Liver (tissue), 9 donors: Measurements from ENCODE around the gene DISC1. TPM values are rescaled to one million over a fixed set of nuclear protein-coding genes. Genes with fewer than 3 reads are reported as not detected.

ENCODE experiments used
- DNase-seq: peaks from one replicate; pipeline ENCODE4 v3.0.0-alpha.2; 2017; ENCODE audit warnings: low spot score
- H3K27ac ChIP-seq, 2 donors: one replicate each; pipeline ENCODE4 v1.7.0; 2013; ENCODE audit warnings: inconsistent platforms in 2 of 2, low read length in 2 of 2, control low read depth in 1 of 2, low read depth in 1 of 2, mild to moderate bottlenecking in 1 of 2
- H3K27me3 ChIP-seq, 4 donors: one replicate each; pipeline versions ENCODE4 v1.6.1 to v1.7.0; 2013; ENCODE audit warnings: low read length in 3 of 4, inconsistent platforms in 1 of 4, mild to moderate bottlenecking in 1 of 4, moderate library complexity in 1 of 4; ENCODE audit not compliant: control insufficient read depth in 4 of 4, insufficient read depth in 4 of 4
- H3K36me3 ChIP-seq, 4 donors: one replicate each; pipeline versions ENCODE4 v1.6.1 to v1.7.0; 2013; ENCODE audit warnings: low read length in 3 of 4, mild to moderate bottlenecking in 3 of 4, low read depth in 1 of 4, moderate library complexity in 1 of 4; ENCODE audit not compliant: control insufficient read depth in 4 of 4, insufficient read depth in 3 of 4
- H3K4me1 ChIP-seq, 4 donors: one replicate each; pipeline versions ENCODE4 v1.6.1 to v1.7.0; 2013; ENCODE audit warnings: low read length in 3 of 4, mild to moderate bottlenecking in 3 of 4, moderate library complexity in 1 of 4; ENCODE audit not compliant: control insufficient read depth in 4 of 4, insufficient read depth in 4 of 4
- H3K4me3 ChIP-seq, 3 donors: one replicate each; pipeline versions ENCODE4 v1.6.1 to v1.7.0; 2013; ENCODE audit warnings: low read length in 3 of 3, control low read depth in 1 of 3, low read depth in 1 of 3, mild to moderate bottlenecking in 1 of 3
- H3K9ac ChIP-seq, 2 donors: one replicate each; pipeline ENCODE4 v1.7.0; 2013; ENCODE audit warnings: low read length in 2 of 2, mild to moderate bottlenecking in 2 of 2, moderate library complexity in 2 of 2, control low read depth in 1 of 2, low read depth in 1 of 2
- H3K9me3 ChIP-seq, 4 donors: one replicate each; pipeline versions ENCODE4 v1.6.1 to v1.7.0; 2013; ENCODE audit warnings: low read length in 3 of 4; ENCODE audit not compliant: control insufficient read depth in 4 of 4
- ATF3 ChIP-seq: IDR thresholded peaks from 2 replicates; pipeline ENCODE4 v1.6.1; 2016; ENCODE audit warnings: antibody characterized with exemption
- EGR1 ChIP-seq, 2 donors: IDR thresholded peaks; 2 replicates each; pipeline ENCODE4 v1.6.1; 2016 to 2018; ENCODE audit warnings: antibody characterized with exemption in 2 of 2, low read depth in 2 of 2
- FOXA1 ChIP-seq: IDR thresholded peaks from 2 replicates; pipeline ENCODE4 v1.6.1; 2016; ENCODE audit warnings: antibody characterized with exemption
- FOXA2 ChIP-seq: IDR thresholded peaks from 2 replicates; pipeline ENCODE4 v1.6.1; 2016; ENCODE audit warnings: antibody characterized with exemption
- GABPA ChIP-seq, 2 donors: IDR thresholded peaks in 1 of 2; conservative IDR thresholded peaks in 1 of 2; 2 replicates each; pipeline ENCODE4 v1.6.1; 2016; ENCODE audit warnings: antibody characterized with exemption in 2 of 2, mild to moderate bottlenecking in 1 of 2, moderate library complexity in 1 of 2
- HNF4A ChIP-seq, 2 donors: conservative IDR thresholded peaks; 2 replicates each; pipeline ENCODE4 v1.6.1; 2016; ENCODE audit warnings: antibody characterized with exemption in 2 of 2, mild to moderate bottlenecking in 2 of 2
- HNF4G ChIP-seq: IDR thresholded peaks from 2 replicates; pipeline ENCODE4 v1.6.1; 2016; ENCODE audit warnings: antibody characterized with exemption
- NR2F2 ChIP-seq: IDR thresholded peaks from 2 replicates; pipeline ENCODE4 v1.6.1; 2016; ENCODE audit warnings: antibody characterized with exemption
- RAD21 ChIP-seq, 2 donors: IDR thresholded peaks; 2 replicates each; pipeline ENCODE4 v1.6.1; 2016; ENCODE audit warnings: antibody characterized with exemption in 2 of 2, mild to moderate bottlenecking in 2 of 2
- RXRA ChIP-seq, 2 donors: IDR thresholded peaks; 2 replicates each; pipeline ENCODE4 v1.6.1; 2017 to 2018; ENCODE audit warnings: antibody characterized with exemption in 2 of 2, mild to moderate bottlenecking in 1 of 2
- SP1 ChIP-seq: IDR thresholded peaks from 2 replicates; pipeline ENCODE4 v1.6.1; 2018; ENCODE audit warnings: antibody characterized with exemption, mild to moderate bottlenecking
- TAF1 ChIP-seq: conservative IDR thresholded peaks from 2 replicates; pipeline ENCODE4 v1.6.1; 2016; ENCODE audit warnings: antibody characterized with exemption, mild to moderate bottlenecking
- YY1 ChIP-seq: IDR thresholded peaks from 2 replicates; pipeline ENCODE4 v1.6.1; 2016; ENCODE audit warnings: antibody characterized with exemption, mild to moderate bottlenecking
- ZBTB33 ChIP-seq: IDR thresholded peaks from 2 replicates; pipeline ENCODE4 v1.6.1; 2016; ENCODE audit warnings: antibody characterized with exemption
- WGBS: extraction: QIAGEN DNeasy Blood & Tissue Kit; methylation state at CpG from one replicate; pipeline ENCODE4 v1.1.7; 2013; 5-methylcytosine and 5-hydroxymethylcytosine counted together
- polyA plus RNA-seq, 2 donors: library from polyadenylated mRNA; stranded (reverse) in 1 of 2; unstranded in 1 of 2; fragments of 200-250 nt in 1 of 2; fragments of >200 nt in 1 of 2; fragmentation: Nextera tagmentation in 1 of 2; extraction: Ambion mirVana in 1 of 2; gene quantifications; one replicate each; pipeline versions ENCODE4 v1.2.1 to v1.2.3, GENCODE V29; 2013 to 2015
- total RNA-seq, 2 donors: library from RNA; depleted of rRNA; stranded (reverse); fragments of >200 nt; gene quantifications; one replicate each; pipeline ENCODE4 v1.2.3, GENCODE V29; 2014
- TF ChIP-seq, protein P1 (sequence below): IDR thresholded peaks from 2 replicates; pipeline ENCODE4 v1.6.1; 2016; ENCODE audit warnings: antibody characterized with exemption, mild to moderate bottlenecking
- donor health status: healthy.
- donor health status: healthy.
- donor health status: healthy.
- donor health status: healthy.
- donor health status: healthy.

Gene DISC1
- total and polyA plus RNA-seq, 4 donors: 0.45 to 6.3 (median 2.3) TPM

- no peak for DNase-seq
- Histone ChIP-seq H3K4me3 (no peak overlapping the region), H3K27ac (no peak overlapping the region), H3K9ac (no peak overlapping the region), H3K36me3 (no peaks in the 10 kb centered on the region), H3K9me3 (peaks cover 0 to 2% (median 0%) of the 10 kb centered on the region in 4 donors), H3K27me3 (no peaks in the 10 kb centered on the region), H3K4me1 (no peaks in the 10 kb centered on the region)
- no peak for TF ChIP-seq RXRA (IDR thresholded peaks at IDR 0.05)
- no peak for TF ChIP-seq GABPA (IDR thresholded peaks at IDR 0.05 in 1 of 2, conservative IDR thresholded peaks at IDR 0.05 in 1 of 2)
- no peak for TF ChIP-seq ZBTB33
- TF ChIP-seq, protein P1, sequence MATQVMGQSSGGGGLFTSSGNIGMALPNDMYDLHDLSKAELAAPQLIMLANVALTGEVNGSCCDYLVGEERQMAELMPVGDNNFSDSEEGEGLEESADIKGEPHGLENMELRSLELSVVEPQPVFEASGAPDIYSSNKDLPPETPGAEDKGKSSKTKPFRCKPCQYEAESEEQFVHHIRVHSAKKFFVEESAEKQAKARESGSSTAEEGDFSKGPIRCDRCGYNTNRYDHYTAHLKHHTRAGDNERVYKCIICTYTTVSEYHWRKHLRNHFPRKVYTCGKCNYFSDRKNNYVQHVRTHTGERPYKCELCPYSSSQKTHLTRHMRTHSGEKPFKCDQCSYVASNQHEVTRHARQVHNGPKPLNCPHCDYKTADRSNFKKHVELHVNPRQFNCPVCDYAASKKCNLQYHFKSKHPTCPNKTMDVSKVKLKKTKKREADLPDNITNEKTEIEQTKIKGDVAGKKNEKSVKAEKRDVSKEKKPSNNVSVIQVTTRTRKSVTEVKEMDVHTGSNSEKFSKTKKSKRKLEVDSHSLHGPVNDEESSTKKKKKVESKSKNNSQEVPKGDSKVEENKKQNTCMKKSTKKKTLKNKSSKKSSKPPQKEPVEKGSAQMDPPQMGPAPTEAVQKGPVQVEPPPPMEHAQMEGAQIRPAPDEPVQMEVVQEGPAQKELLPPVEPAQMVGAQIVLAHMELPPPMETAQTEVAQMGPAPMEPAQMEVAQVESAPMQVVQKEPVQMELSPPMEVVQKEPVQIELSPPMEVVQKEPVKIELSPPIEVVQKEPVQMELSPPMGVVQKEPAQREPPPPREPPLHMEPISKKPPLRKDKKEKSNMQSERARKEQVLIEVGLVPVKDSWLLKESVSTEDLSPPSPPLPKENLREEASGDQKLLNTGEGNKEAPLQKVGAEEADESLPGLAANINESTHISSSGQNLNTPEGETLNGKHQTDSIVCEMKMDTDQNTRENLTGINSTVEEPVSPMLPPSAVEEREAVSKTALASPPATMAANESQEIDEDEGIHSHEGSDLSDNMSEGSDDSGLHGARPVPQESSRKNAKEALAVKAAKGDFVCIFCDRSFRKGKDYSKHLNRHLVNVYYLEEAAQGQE: no peak
- no peak for TF ChIP-seq NR2F2
- no peak for TF ChIP-seq EGR1 (IDR thresholded peaks at IDR 0.05; ENCODE audit: low read depth in 2 of 2)
- TF ChIP-seq ATF3: no peak
- TF ChIP-seq FOXA1: no peak
- no peak for TF ChIP-seq RAD21 (IDR thresholded peaks at IDR 0.05)
- no peak for TF ChIP-seq HNF4G
- TF ChIP-seq SP1: no peak
- no peak for TF ChIP-seq FOXA2
- no peak for TF ChIP-seq YY1
- TF ChIP-seq TAF1: no peak
- no peak for TF ChIP-seq HNF4A (conservative IDR thresholded peaks at IDR 0.05)
- WGBS: 65% methylated on average over 1 of the region's 1 CpG
These were observed 447.7 kb downstream of the DISC1 start for GRCh38 chr1:232074265-232074664.

- Histone ChIP-seq H3K27me3 (no peaks in the 10 kb centered on the region), H3K36me3 (no peaks in the 10 kb centered on the region), H3K4me1 (no peaks in the 10 kb centered on the region), H3K9me3 (no peaks in the 10 kb centered on the region), H3K27ac (no peak overlapping the region), H3K9ac (no peak overlapping the region), H3K4me3 (no peak overlapping the region)
- no peak for TF ChIP-seq ATF3
- TF ChIP-seq, protein P1: no peak
- no peak for TF ChIP-seq RXRA (IDR thresholded peaks at IDR 0.05)
- no peak for TF ChIP-seq HNF4G
- no peak for TF ChIP-seq YY1
- TF ChIP-seq GABPA (IDR thresholded peaks at IDR 0.05 in 1 of 2, conservative IDR thresholded peaks at IDR 0.05 in 1 of 2): no peak
- TF ChIP-seq RAD21 (IDR thresholded peaks at IDR 0.05): no peak
- TF ChIP-seq HNF4A (conservative IDR thresholded peaks at IDR 0.05): no peak
- no peak for DNase-seq
- 92% methylated on average over 1 of the region's 1 CpG for WGBS
These were observed 451.2 kb downstream of the DISC1 start for GRCh38 chr1:232077809-232078208.
